H1 (cell line): Measurements from ENCODE around the gene TTC13. TPM values are rescaled to one million over a fixed set of nuclear protein-coding genes. Genes with fewer than 3 reads are reported as not detected.

ENCODE experiments used
- BACH1 ChIP-seq: IDR thresholded peaks from 2 replicates; pipeline ENCODE4 v1.6.1; 2012; ENCODE audit warnings: low read length, improper control_type of control experiment
- BRCA1 ChIP-seq: IDR thresholded peaks from 2 replicates; pipeline ENCODE4 v1.6.1; 2012; ENCODE audit warnings: low read depth, low read length, improper control_type of control experiment
- KDM5A ChIP-seq: fragments of 200-600 bp; IDR thresholded peaks from 2 replicates; pipeline ENCODE4 v1.7.1; 2012; ENCODE audit warnings: mild to moderate bottlenecking, low read length, inconsistent platforms, mixed read lengths
- SIX5 ChIP-seq: IDR thresholded peaks from 2 replicates; pipeline ENCODE4 v1.6.1; 2011; ENCODE audit warnings: mild to moderate bottlenecking, low read depth, low read length
- SP1 ChIP-seq: IDR thresholded peaks from 2 replicates; pipeline ENCODE4 v1.6.1; 2011; ENCODE audit warnings: low read depth, low read length
- TBP ChIP-seq: IDR thresholded peaks from 2 replicates; pipeline ENCODE4 v1.6.1; 2011; ENCODE audit warnings: low read depth, low read length, improper control_type of control experiment
- polyA plus RNA-seq, 7 experiments: library from polyadenylated mRNA; depleted of rRNA in 3 of 7; stranded (reverse) in 5 of 7; unstranded in 2 of 7; fragments of >200 nt in 5 of 7; fragments of 200-250 nt in 2 of 7; gene quantifications; 1 replicate in 5 of 7; 2 replicates in 1 of 7; 4 replicates in 1 of 7; pipeline versions ENCODE4 v1.2.1 to v1.2.3, GENCODE V29; 2011 to 2013; ENCODE audit warnings: missing spikeins in 2 of 7, mixed read lengths in 2 of 7
- total RNA-seq: library from RNA; stranded (reverse); fragmentation: NEBNext Ultra II Directional; extraction: Animal tissue kit (Norgen Biotek cat#: 25700); gene quantifications from 2 replicates; pipeline ENCODE4 v1.2.1, GENCODE V29; 2021
- TF ChIP-seq, protein P1 (sequence below): fragments of 300-600 bp; sonication (generic); IDR thresholded peaks from 2 replicates; pipeline ENCODE4 v1.7.1; 2012; ENCODE audit warnings: low read length, moderate library complexity, mild to moderate bottlenecking, inconsistent platforms; ENCODE audit not compliant: insufficient replicate concordance
- TF ChIP-seq, protein P2 (sequence below): IDR thresholded peaks from 2 replicates; pipeline ENCODE4 v1.6.1; 2012; ENCODE audit warnings: low read length, inconsistent platforms

TTC13 gene
- total and polyA plus RNA-seq, 2 of the 8 experiments (the other 6 are each of a cell fraction or from before 2014, with no cell fraction given), result 3.1 to 7.1 TPM

DNA sequence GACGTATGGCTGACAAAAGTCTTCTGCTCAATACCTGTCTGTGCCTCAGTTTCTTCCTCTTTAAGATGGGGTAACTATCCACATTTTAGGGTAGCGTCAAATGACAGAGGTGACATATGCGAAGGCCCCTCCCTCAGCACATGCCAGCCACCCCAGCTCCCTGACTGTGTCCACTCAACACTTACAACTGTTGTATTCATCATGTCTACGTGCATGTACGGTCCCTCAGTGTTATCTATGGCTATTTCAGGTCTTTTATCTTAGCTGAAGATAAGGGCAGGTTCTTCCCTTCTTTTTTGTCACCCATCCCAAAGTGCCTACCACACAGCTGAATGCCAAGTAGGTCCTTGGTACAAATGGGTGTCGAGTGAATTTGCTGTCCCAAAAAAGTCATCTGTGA lies 102.0 kb downstream of the TTC13 start (continued):
- TF ChIP-seq, protein P1, sequence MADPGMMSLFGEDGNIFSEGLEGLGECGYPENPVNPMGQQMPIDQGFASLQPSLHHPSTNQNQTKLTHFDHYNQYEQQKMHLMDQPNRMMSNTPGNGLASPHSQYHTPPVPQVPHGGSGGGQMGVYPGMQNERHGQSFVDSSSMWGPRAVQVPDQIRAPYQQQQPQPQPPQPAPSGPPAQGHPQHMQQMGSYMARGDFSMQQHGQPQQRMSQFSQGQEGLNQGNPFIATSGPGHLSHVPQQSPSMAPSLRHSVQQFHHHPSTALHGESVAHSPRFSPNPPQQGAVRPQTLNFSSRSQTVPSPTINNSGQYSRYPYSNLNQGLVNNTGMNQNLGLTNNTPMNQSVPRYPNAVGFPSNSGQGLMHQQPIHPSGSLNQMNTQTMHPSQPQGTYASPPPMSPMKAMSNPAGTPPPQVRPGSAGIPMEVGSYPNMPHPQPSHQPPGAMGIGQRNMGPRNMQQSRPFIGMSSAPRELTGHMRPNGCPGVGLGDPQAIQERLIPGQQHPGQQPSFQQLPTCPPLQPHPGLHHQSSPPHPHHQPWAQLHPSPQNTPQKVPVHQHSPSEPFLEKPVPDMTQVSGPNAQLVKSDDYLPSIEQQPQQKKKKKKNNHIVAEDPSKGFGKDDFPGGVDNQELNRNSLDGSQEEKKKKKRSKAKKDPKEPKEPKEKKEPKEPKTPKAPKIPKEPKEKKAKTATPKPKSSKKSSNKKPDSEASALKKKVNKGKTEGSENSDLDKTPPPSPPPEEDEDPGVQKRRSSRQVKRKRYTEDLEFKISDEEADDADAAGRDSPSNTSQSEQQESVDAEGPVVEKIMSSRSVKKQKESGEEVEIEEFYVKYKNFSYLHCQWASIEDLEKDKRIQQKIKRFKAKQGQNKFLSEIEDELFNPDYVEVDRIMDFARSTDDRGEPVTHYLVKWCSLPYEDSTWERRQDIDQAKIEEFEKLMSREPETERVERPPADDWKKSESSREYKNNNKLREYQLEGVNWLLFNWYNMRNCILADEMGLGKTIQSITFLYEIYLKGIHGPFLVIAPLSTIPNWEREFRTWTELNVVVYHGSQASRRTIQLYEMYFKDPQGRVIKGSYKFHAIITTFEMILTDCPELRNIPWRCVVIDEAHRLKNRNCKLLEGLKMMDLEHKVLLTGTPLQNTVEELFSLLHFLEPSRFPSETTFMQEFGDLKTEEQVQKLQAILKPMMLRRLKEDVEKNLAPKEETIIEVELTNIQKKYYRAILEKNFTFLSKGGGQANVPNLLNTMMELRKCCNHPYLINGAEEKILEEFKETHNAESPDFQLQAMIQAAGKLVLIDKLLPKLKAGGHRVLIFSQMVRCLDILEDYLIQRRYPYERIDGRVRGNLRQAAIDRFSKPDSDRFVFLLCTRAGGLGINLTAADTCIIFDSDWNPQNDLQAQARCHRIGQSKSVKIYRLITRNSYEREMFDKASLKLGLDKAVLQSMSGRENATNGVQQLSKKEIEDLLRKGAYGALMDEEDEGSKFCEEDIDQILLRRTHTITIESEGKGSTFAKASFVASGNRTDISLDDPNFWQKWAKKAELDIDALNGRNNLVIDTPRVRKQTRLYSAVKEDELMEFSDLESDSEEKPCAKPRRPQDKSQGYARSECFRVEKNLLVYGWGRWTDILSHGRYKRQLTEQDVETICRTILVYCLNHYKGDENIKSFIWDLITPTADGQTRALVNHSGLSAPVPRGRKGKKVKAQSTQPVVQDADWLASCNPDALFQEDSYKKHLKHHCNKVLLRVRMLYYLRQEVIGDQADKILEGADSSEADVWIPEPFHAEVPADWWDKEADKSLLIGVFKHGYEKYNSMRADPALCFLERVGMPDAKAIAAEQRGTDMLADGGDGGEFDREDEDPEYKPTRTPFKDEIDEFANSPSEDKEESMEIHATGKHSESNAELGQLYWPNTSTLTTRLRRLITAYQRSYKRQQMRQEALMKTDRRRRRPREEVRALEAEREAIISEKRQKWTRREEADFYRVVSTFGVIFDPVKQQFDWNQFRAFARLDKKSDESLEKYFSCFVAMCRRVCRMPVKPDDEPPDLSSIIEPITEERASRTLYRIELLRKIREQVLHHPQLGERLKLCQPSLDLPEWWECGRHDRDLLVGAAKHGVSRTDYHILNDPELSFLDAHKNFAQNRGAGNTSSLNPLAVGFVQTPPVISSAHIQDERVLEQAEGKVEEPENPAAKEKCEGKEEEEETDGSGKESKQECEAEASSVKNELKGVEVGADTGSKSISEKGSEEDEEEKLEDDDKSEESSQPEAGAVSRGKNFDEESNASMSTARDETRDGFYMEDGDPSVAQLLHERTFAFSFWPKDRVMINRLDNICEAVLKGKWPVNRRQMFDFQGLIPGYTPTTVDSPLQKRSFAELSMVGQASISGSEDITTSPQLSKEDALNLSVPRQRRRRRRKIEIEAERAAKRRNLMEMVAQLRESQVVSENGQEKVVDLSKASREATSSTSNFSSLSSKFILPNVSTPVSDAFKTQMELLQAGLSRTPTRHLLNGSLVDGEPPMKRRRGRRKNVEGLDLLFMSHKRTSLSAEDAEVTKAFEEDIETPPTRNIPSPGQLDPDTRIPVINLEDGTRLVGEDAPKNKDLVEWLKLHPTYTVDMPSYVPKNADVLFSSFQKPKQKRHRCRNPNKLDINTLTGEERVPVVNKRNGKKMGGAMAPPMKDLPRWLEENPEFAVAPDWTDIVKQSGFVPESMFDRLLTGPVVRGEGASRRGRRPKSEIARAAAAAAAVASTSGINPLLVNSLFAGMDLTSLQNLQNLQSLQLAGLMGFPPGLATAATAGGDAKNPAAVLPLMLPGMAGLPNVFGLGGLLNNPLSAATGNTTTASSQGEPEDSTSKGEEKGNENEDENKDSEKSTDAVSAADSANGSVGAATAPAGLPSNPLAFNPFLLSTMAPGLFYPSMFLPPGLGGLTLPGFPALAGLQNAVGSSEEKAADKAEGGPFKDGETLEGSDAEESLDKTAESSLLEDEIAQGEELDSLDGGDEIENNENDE, result no peak
- TF ChIP-seq, protein P2, sequence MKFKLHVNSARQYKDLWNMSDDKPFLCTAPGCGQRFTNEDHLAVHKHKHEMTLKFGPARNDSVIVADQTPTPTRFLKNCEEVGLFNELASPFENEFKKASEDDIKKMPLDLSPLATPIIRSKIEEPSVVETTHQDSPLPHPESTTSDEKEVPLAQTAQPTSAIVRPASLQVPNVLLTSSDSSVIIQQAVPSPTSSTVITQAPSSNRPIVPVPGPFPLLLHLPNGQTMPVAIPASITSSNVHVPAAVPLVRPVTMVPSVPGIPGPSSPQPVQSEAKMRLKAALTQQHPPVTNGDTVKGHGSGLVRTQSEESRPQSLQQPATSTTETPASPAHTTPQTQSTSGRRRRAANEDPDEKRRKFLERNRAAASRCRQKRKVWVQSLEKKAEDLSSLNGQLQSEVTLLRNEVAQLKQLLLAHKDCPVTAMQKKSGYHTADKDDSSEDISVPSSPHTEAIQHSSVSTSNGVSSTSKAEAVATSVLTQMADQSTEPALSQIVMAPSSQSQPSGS, result no peak
- TF ChIP-seq SP1, result no peak
- no peak for TF ChIP-seq TBP
- no peak for TF ChIP-seq KDM5A
- no peak for TF ChIP-seq BACH1
- TF ChIP-seq SIX5, result no peak
- TF ChIP-seq BRCA1, result no peak
